NCI-H1417 (cell line): ENCODE results near the gene GDAP1L1.
A peak's percentile ranks its signal among the peaks of the same experiment; 100 is the strongest.

Source experiments
- DNase-seq, 3 experiments: peaks; one replicate each; lab custom pipeline; 2025; lab: John Stamatoyannopoulos, UW

The GDAP1L1 gene

GRCh38 chr20:44247131-44247571, at the start of gene GDAP1L1:
TSS of gene GDAP1L1 (plus strand) at chr20:44247308. CDS start at chr20:44247335, 27 bp downstream.
- DNase-seq = peak in 2 of 3 experiments; percentile 53 to 70

- DNase-seq = no peak
These were observed 48.2 kb upstream of the GDAP1L1 start for GRCh38 chr20:44198872-44199271.

GRCh38 chr20:44199877-44200276, 47.2 kb upstream of the GDAP1L1 start:
- DNase-seq = no peak

GRCh38 chr20:44200371-44200770, 46.7 kb upstream of the GDAP1L1 start:
- DNase-seq = no peak

GRCh38 chr20:44200983-44201382, 46.1 kb upstream of the GDAP1L1 start:
- no peak for DNase-seq

- DNase-seq = no peak
These were observed 43.9 kb upstream of the GDAP1L1 start for GRCh38 chr20:44203161-44203560.

GRCh38 chr20:44204156-44204831, 42.8 kb upstream of the GDAP1L1 start:
- DNase-seq = no peak

- no peak for DNase-seq
These were observed 42.3 kb upstream of the GDAP1L1 start for GRCh38 chr20:44204832-44205215.

- peak in 1 of 3 experiments; percentile 34 for DNase-seq
These were observed 41.0 kb upstream of the GDAP1L1 start for GRCh38 chr20:44206132-44206531.

- no peak for DNase-seq
These were observed 39.9 kb upstream of the GDAP1L1 start for GRCh38 chr20:44207126-44207723.

GRCh38 chr20:44208165-44208564, 38.9 kb upstream of the GDAP1L1 start:
- DNase-seq = no peak

GRCh38 chr20:44208770-44209169, 38.3 kb upstream of the GDAP1L1 start:
- no peak for DNase-seq

- DNase-seq = peak in 2 of 3 experiments; percentile 80 to 81
These were observed 37.3 kb upstream of the GDAP1L1 start for GRCh38 chr20:44209686-44210405.

GRCh38 chr20:44210406-44211176, 36.5 kb upstream of the GDAP1L1 start, which contains the start of gene OSER1:
TSS of gene OSER1 (minus strand) at chr20:44210771. CDS start at chr20:44206957, 3,814 bp downstream.
- peak; percentile 96 to 99 (median 97) for DNase-seq

GRCh38 chr20:44211177-44212039, 35.7 kb upstream of the GDAP1L1 start:
- peak in 2 of 3 experiments; percentile 53 to 81 for DNase-seq

- no peak for DNase-seq
These were observed 34.3 kb upstream of the GDAP1L1 start for GRCh38 chr20:44212792-44213191.

GRCh38 chr20:44215125-44215524, 32.0 kb upstream of the GDAP1L1 start:
- peak; percentile 36 to 69 (median 50) for DNase-seq

- peak; percentile 70 to 87 (median 76) for DNase-seq
These were observed 29.6 kb upstream of the GDAP1L1 start for GRCh38 chr20:44217342-44218092.

GRCh38 chr20:44218446-44218845, 28.7 kb upstream of the GDAP1L1 start:
- no peak for DNase-seq

- no peak for DNase-seq
These were observed 27.9 kb upstream of the GDAP1L1 start for GRCh38 chr20:44219170-44219730.
